B cell (primary cell): Measurements from ENCODE around the gene NAV1. TPM values are rescaled to one million over a fixed set of nuclear protein-coding genes. Genes with fewer than 3 reads are reported as not detected.

Experiments used
- ATAC-seq: fragments of 200-7000 bp; cut with Tn5 transposase; one replicate; pipeline ENCODE4 v1.10.0; 2021; ENCODE audit warnings: low read depth, mild to moderate bottlenecking, moderate number of reproducible peaks, moderate library complexity
- CTCF ChIA-PET: fragments of 350-600 bp; sonication (Branson Sonifier 250); formaldehyde crosslinking; loops from one replicate; lab custom pipeline; 2021; ENCODE audit warnings: antibody characterized with exemption, inconsistent platforms; lab: Charles Lee
- POLR2A ChIA-PET: fragments of 350-600 bp; sonication (Branson Sonifier 250); formaldehyde crosslinking; loops from one replicate; lab custom pipeline; 2021; ENCODE audit warnings: antibody characterized with exemption; lab: Charles Lee
- DNase-seq: peaks from one replicate; pipeline ENCODE4 v3.0.0; 2013
- H2AFZ ChIP-seq: 2 replicates; pipeline ENCODE4 v1.6.1; 2012; ENCODE audit warnings: mild to moderate bottlenecking, low read depth, low read length; ENCODE audit not compliant: insufficient read depth, poor library complexity, severe bottlenecking
- H3K27ac ChIP-seq, 2 donors: 1 replicate in 1 of 2; 2 replicates in 1 of 2; pipeline ENCODE4 v1.5.1; 2012 to 2013; ENCODE audit warnings: low read length in 2 of 2, mild to moderate bottlenecking in 2 of 2, moderate library complexity in 1 of 2
- H3K27me3 ChIP-seq, 4 experiments: fragments of 200-600 bp in 1 of 4; sonication (generic) in 1 of 4; replicated peaks in 1 of 4; 1 replicate in 2 of 4; 2 replicates in 2 of 4; pipeline versions ENCODE4 v1.6.1 to v1.7.0; 2013 to 2016; ENCODE audit warnings: low read length in 3 of 4, mild to moderate bottlenecking in 2 of 4, mixed read lengths in 1 of 4, moderate library complexity in 1 of 4; ENCODE audit not compliant: insufficient read depth in 4 of 4, control insufficient read depth in 3 of 4; ENCODE audit errors: control extremely low read depth in 1 of 4
- H3K36me3 ChIP-seq, 2 experiments: replicated peaks in 1 of 2; 1 replicate in 1 of 2; 2 replicates in 1 of 2; pipeline versions ENCODE4 v1.6.1 to v1.7.1; 2013; ENCODE audit warnings: low read length in 1 of 2; ENCODE audit not compliant: insufficient read depth in 2 of 2, control insufficient read depth in 1 of 2; ENCODE audit errors: control extremely low read depth in 1 of 2, extremely low read depth in 1 of 2
- H3K4me1 ChIP-seq, 2 donors: fragments of 200-600 bp in 1 of 2; sonication (generic) in 1 of 2; 1 replicate in 1 of 2; 2 replicates in 1 of 2; pipeline versions ENCODE4 v1.5.1 to v1.6.1; 2013 to 2017; ENCODE audit warnings: low read length in 2 of 2; ENCODE audit not compliant: control insufficient read depth in 2 of 2, insufficient read depth in 2 of 2
- H3K4me2 ChIP-seq: replicated peaks from 2 replicates; pipeline ENCODE3; 2012; ENCODE audit warnings: mild to moderate bottlenecking, low read depth, low read length; ENCODE audit not compliant: poor library complexity, severe bottlenecking
- H3K4me3 ChIP-seq, 5 experiments: fragments of 200-600 bp in 1 of 5; sonication (generic) in 1 of 5; 1 replicate in 3 of 5; 2 replicates in 2 of 5; pipeline versions ENCODE4 v1.5.1 to v1.7.0; 2011 to 2016; ENCODE audit warnings: low read length in 4 of 5, mild to moderate bottlenecking in 4 of 5, low read depth in 2 of 5, control low read depth in 1 of 5, moderate library complexity in 1 of 5; ENCODE audit not compliant: insufficient read depth in 1 of 5; ENCODE audit errors: control extremely low read depth in 1 of 5, extremely low read depth in 1 of 5
- H3K79me2 ChIP-seq: fragments of 200-600 bp; sonication (generic); one replicate; pipeline ENCODE4 v1.6.0; 2016; ENCODE audit warnings: low read length; ENCODE audit not compliant: control insufficient read depth, insufficient read depth
- H3K9ac ChIP-seq: fragments of 200-600 bp; sonication (generic); 2 replicates; pipeline ENCODE4 v1.6.1; 2017; ENCODE audit warnings: mild to moderate bottlenecking, low read length, moderate library complexity
- H3K9me3 ChIP-seq, 3 donors: one replicate each; pipeline versions ENCODE4 v1.6.1 to v1.7.1; 2013; ENCODE audit warnings: low read length in 2 of 3; ENCODE audit not compliant: control insufficient read depth in 2 of 3, insufficient read depth in 1 of 3; ENCODE audit errors: control extremely low read depth in 1 of 3
- H4K20me1 ChIP-seq: 2 replicates; pipeline ENCODE4 v1.6.0; 2012; ENCODE audit warnings: mild to moderate bottlenecking, low read length; ENCODE audit not compliant: insufficient read depth, control insufficient read depth, poor library complexity, severe bottlenecking
- H3K27ac Mint-ChIP-seq: one replicate; pipeline ENCODE4 v1.8.0; 2021; ENCODE audit warnings: mixed read lengths
- H3K27me3 Mint-ChIP-seq: one replicate; pipeline ENCODE4 v1.8.0; 2021; ENCODE audit warnings: mixed read lengths
- H3K4me1 Mint-ChIP-seq: one replicate; pipeline ENCODE4 v1.8.0; 2021; ENCODE audit warnings: mixed read lengths
- H3K4me3 Mint-ChIP-seq: one replicate; pipeline ENCODE4 v1.8.0; 2021; ENCODE audit warnings: mixed read lengths
- H3K9me3 Mint-ChIP-seq: one replicate; pipeline ENCODE4 v1.8.0; 2022; ENCODE audit warnings: mixed read lengths; ENCODE audit not compliant: insufficient read depth
- CTCF ChIP-seq: fragments of 200-600 bp; IDR thresholded peaks from one replicate; pipeline ENCODE4 v1.8.0; 2022; ENCODE audit warnings: antibody characterized with exemption, mild to moderate bottlenecking
- EZH2 ChIP-seq: IDR thresholded peaks from 2 replicates; pipeline ENCODE4 v1.6.1; 2012; ENCODE audit warnings: borderline replicate concordance, low read depth, mild to moderate bottlenecking, moderate library complexity, low read length; ENCODE audit not compliant: insufficient read depth, poor library complexity, severe bottlenecking
- WGBS: methylation state at CpG from one replicate; pipeline ENCODE4 v1.1.5; 2013; ENCODE audit warnings: missing lambda C conversion rate; ENCODE audit not compliant: insufficient coverage; 5-methylcytosine and 5-hydroxymethylcytosine counted together
- intact Hi-C: fragments of 100-400 bp; cut with micrococcal nuclease; formaldehyde crosslinking; loops from one replicate; pipeline ENCODE4 v1.10.0; 2022
- polyA plus RNA-seq: library from polyadenylated mRNA; depleted of rRNA; stranded (reverse); fragments of >200 nt; gene quantifications from 2 replicates; pipeline ENCODE4 v1.2.3, GENCODE V29; 2012
- total RNA-seq, 2 donors: library from RNA; stranded (reverse); fragments of 120-200 nt in 1 of 2; gene quantifications; 1 replicate in 1 of 2; 2 replicates in 1 of 2; pipeline versions ENCODE4 v1.2.3 to v1.2.4, GENCODE V29; 2013 to 2022

NAV1 gene
- total and polyA plus RNA-seq, 2 donors (not counting 1 experiment from before 2014, with no cell fraction given): 1.5 to 4.3 TPM

GRCh38 chr1:201552941-201553351 is 14.0 kb downstream of the NAV1 start:
- no peak overlapping the region for H3K4me3 Mint-ChIP-seq
- WGBS: 71% methylated on average over 5 of the region's 5 CpGs

More at GRCh38 chr1:201552941-201553351, 14.0 kb downstream of the NAV1 start:
- TF ChIP-seq EZH2 (no peak), CTCF (no peak)
- DNase-seq (no peak), ATAC-seq (no peak)
- Mint-ChIP-seq H3K4me1 (no peaks in the 10 kb centered on the region), H3K9me3 (no peaks in the 10 kb centered on the region), H3K27me3 (peaks cover 18% of the 10 kb centered on the region), H3K27ac (no peak overlapping the region)
- H3K4me2 ChIP-seq: no peak overlapping the region
- no peak overlapping the region for H3K27ac ChIP-seq
- intact Hi-C loops: no loop called here
- no peaks in the 10 kb centered on the region for H3K79me2 ChIP-seq
- no peak overlapping the region for H2AFZ ChIP-seq
- H3K27me3 ChIP-seq: no peaks in the 10 kb centered on the region
- H3K4me3 ChIP-seq: no peak overlapping the region
- no peaks in the 10 kb centered on the region for H3K4me1 ChIP-seq
- H3K9ac ChIP-seq: no peak overlapping the region
- CTCF ChIA-PET: interaction anchor here (1.3 kb wide), 1 partner anchor 40 kb away, joined by 4 read pairs; no protein-coding TSS in a partner anchor
- no peaks in the 10 kb centered on the region for H4K20me1 ChIP-seq
- peaks cover 0 to 3% (median 0%) of the 10 kb centered on the region in 3 donors for H3K9me3 ChIP-seq
- POLR2A ChIA-PET: no interaction called here
- H3K36me3 ChIP-seq: no peaks in the 10 kb centered on the region
